ELR (cell line): ENCODE data around the gene KCNK6.
"Not testable (repeated sequence)": the region's sequence is repeated elsewhere in the genome, so short reads cannot be mapped to it uniquely, and the experiment has no call there.

Source experiments
- DNase-seq: peaks from one replicate; pipeline ENCODE4 v3.0.0-alpha.2; 2015; ENCODE audit warnings: low read depth

Gene KCNK6

GRCh38 chr19:38362076-38362945 is 42.7 kb downstream of the KCNK6 start:
- DNase-seq = peak; percentile 64

GRCh38 chr19:38362946-38363688 is 43.5 kb downstream of the KCNK6 start:
- not testable (repeated sequence) for DNase-seq

- DNase-seq = no peak
Measured at GRCh38 chr19:38367041-38367440, 47.4 kb downstream of the KCNK6 start.

- DNase-seq = no peak
Measured at GRCh38 chr19:38369584-38369983, 49.9 kb downstream of the KCNK6 start.

- DNase-seq = no peak
Measured at GRCh38 chr19:38370299-38370698, 50.7 kb downstream of the KCNK6 start.

GRCh38 chr19:38371081-38371480 is 51.4 kb downstream of the KCNK6 start:
- DNase-seq = no peak

GRCh38 chr19:38373907-38374331 is 54.3 kb downstream of the KCNK6 start:
- no peak for DNase-seq

GRCh38 chr19:38374332-38375097 is 54.9 kb downstream of the KCNK6 start, which contains the start of gene PSMD8:
PSMD8 (plus strand) TSS chr19:38374571; CDS start chr19:38374602, 31 bp downstream.
- peak; percentile 98 for DNase-seq

GRCh38 chr19:38375098-38375493 is 55.5 kb downstream of the KCNK6 start:
- no peak for DNase-seq

- DNase-seq = peak; percentile 54
Measured at GRCh38 chr19:38375748-38376147, 56.1 kb downstream of the KCNK6 start.

- no peak for DNase-seq
Measured at GRCh38 chr19:38376576-38376975, 56.9 kb downstream of the KCNK6 start.

GRCh38 chr19:38377052-38377451 is 57.4 kb downstream of the KCNK6 start:
- no peak for DNase-seq

- peak; percentile 67 for DNase-seq
Measured at GRCh38 chr19:38378866-38379265, 59.2 kb downstream of the KCNK6 start.

GRCh38 chr19:38381138-38381537 is 61.5 kb downstream of the KCNK6 start:
- no peak for DNase-seq
